ENCODE data around the gene C5orf46. TPM values are rescaled to one million over a fixed set of nuclear protein-coding genes. Genes with fewer than 3 reads are reported as not detected.

Gene C5orf46
- total and polyA plus RNA-seq, 2 experiments from 2014 or later = 0.40 TPM; not detected in 1

GRCh38 chr5:147854894-147855773 lies 51.2 kb downstream of the C5orf46 start:
- Histone ChIP-seq H4K20me1 (replicated peaks; ENCODE audit: insufficient read depth) (no peaks in the 10 kb centered on the region), H3K27ac (ENCODE audit: low read depth) (no peak overlapping the region), H3K4me1 (ENCODE audit: insufficient read depth) (peaks cover 23% of the 10 kb centered on the region), H3K36me3 (ENCODE audit: insufficient read depth) (no peaks in the 10 kb centered on the region), H3K4me2 (no peak overlapping the region), H2AFZ (no peak overlapping the region), H3K4me3 (no peak overlapping the region), H3F3A (replicated peaks; ENCODE audit: low read depth) (peaks cover 3% of the 10 kb centered on the region; the same call in 1 of the 2 replicates), H3K79me2 (replicated peaks; ENCODE audit: insufficient read depth) (no peaks in the 10 kb centered on the region), H3K9me2 (ENCODE audit: insufficient read depth) (peaks cover 5% of the 10 kb centered on the region; the same call in 1 of the 2 replicates), H3K27me3 (ENCODE audit: insufficient read depth) (no peaks in the 10 kb centered on the region)
- no peak overlapping the region for H3K27ac Mint-ChIP-seq
- DNase-seq (ENCODE audit: low spot score) (no peak), ATAC-seq (no peak)
- no peaks in the 10 kb centered on the region for H3K9me3 Mint-ChIP-seq
- no peaks in the 10 kb centered on the region for H3K36me3 Mint-ChIP-seq (ENCODE audit: low read depth)
- TF ChIP-seq NANOG (IDR thresholded peaks at IDR 0.05; ENCODE audit: borderline replicate concordance) (no peak), POLR2AphosphoS5 (IDR thresholded peaks at IDR 0.05; ENCODE audit: low read depth) (0 out of 2 replicates have a peak, but pooled peaks have one; percentile 7)
- peaks cover 33% of the 10 kb centered on the region; the same call in 2 of the 3 replicates for H3K4me1 Mint-ChIP-seq
- H3K4me3 Mint-ChIP-seq = no peak overlapping the region
- peaks cover 2% of the 10 kb centered on the region for H3K27me3 Mint-ChIP-seq (ENCODE audit: insufficient read depth, low read depth, poor library complexity)

GRCh38 chr5:147854331-147854730 lies 52.0 kb downstream of the C5orf46 start:
- Histone ChIP-seq H2AFZ (no peak overlapping the region), H3K79me2 (replicated peaks; ENCODE audit: insufficient read depth) (no peaks in the 10 kb centered on the region), H3K36me3 (ENCODE audit: insufficient read depth) (no peaks in the 10 kb centered on the region), H3K27ac (ENCODE audit: low read depth) (no peak overlapping the region), H3K4me1 (ENCODE audit: insufficient read depth) (peaks cover 15% of the 10 kb centered on the region), H3K4me2 (no peak overlapping the region), H3K27me3 (ENCODE audit: insufficient read depth) (no peaks in the 10 kb centered on the region), H3K4me3 (no peak overlapping the region), H4K20me1 (replicated peaks; ENCODE audit: insufficient read depth) (no peaks in the 10 kb centered on the region), H3K9me2 (ENCODE audit: insufficient read depth) (peaks cover 5% of the 10 kb centered on the region; the same call in 1 of the 2 replicates), H3F3A (replicated peaks; ENCODE audit: low read depth) (peaks cover 3% of the 10 kb centered on the region; the same call in 1 of the 2 replicates)
- Mint-ChIP-seq H3K27me3 (ENCODE audit: insufficient read depth, low read depth, poor library complexity) (peaks cover 2% of the 10 kb centered on the region), H3K4me3 (no peak overlapping the region), H3K4me1 (peaks cover 28% of the 10 kb centered on the region; the same call in 2 of the 3 replicates), H3K27ac (peak overlapping the region; percentile 45; the same call in 1 of the 2 replicates), H3K36me3 (ENCODE audit: low read depth) (no peaks in the 10 kb centered on the region), H3K9me3 (no peaks in the 10 kb centered on the region)
- peak; percentile 10; the same call in 2 of the 3 replicates for ATAC-seq
- 0 out of 2 replicates have a peak, but pooled peaks have one; percentile 23 for TF ChIP-seq POLR2AphosphoS5 (IDR thresholded peaks at IDR 0.05; ENCODE audit: low read depth)
- TF ChIP-seq EZH2phosphoT487 (IDR thresholded peaks at IDR 0.05; ENCODE audit: unreplicated experiment) = no peak
- TF ChIP-seq JUNB (IDR thresholded peaks at IDR 0.05; ENCODE audit: unreplicated experiment) = no peak
- DNase-seq (ENCODE audit: low spot score) = no peak

- H3K27me3 Mint-ChIP-seq (ENCODE audit: insufficient read depth, low read depth, poor library complexity) = peaks cover 2% of the 10 kb centered on the region
- Histone ChIP-seq H3K36me3 (ENCODE audit: insufficient read depth) (no peaks in the 10 kb centered on the region), H3F3A (replicated peaks; ENCODE audit: low read depth) (no peaks in the 10 kb centered on the region; the same call in 1 of the 2 replicates), H2AFZ (no peak overlapping the region), H3K27ac (ENCODE audit: low read depth) (no peak overlapping the region), H3K9me2 (ENCODE audit: insufficient read depth) (peaks cover 5% of the 10 kb centered on the region; the same call in 1 of the 2 replicates), H3K27me3 (ENCODE audit: insufficient read depth) (no peaks in the 10 kb centered on the region), H3K4me3 (no peak overlapping the region), H3K4me1 (ENCODE audit: insufficient read depth) (peaks cover 7% of the 10 kb centered on the region), H4K20me1 (replicated peaks; ENCODE audit: insufficient read depth) (no peaks in the 10 kb centered on the region), H3K79me2 (replicated peaks; ENCODE audit: insufficient read depth) (no peaks in the 10 kb centered on the region), H3K4me2 (no peak overlapping the region)
- H3K9me3 Mint-ChIP-seq = no peaks in the 10 kb centered on the region
- H3K27ac Mint-ChIP-seq = 0 out of 2 replicates have a peak overlapping the region, but pooled peaks have one; percentile 1
- no peak for DNase-seq (ENCODE audit: low spot score)
- H3K4me1 Mint-ChIP-seq = peaks cover 26% of the 10 kb centered on the region; the same call in 2 of the 3 replicates
- no peaks in the 10 kb centered on the region for H3K36me3 Mint-ChIP-seq (ENCODE audit: low read depth)
- no peak overlapping the region for H3K4me3 Mint-ChIP-seq
- ATAC-seq = no peak
- TF ChIP-seq CTCF (conservative IDR thresholded peaks at IDR 0.05; ENCODE audit: low read depth in 2 of 2) (no peak), ZNF114 (CRISPR knock-in tag; IDR thresholded peaks at IDR 0.05) (no peak), EZH2phosphoT487 (IDR thresholded peaks at IDR 0.05; ENCODE audit: unreplicated experiment) (no peak), JUNB (IDR thresholded peaks at IDR 0.05; ENCODE audit: unreplicated experiment) (no peak), REST (IDR thresholded peaks at IDR 0.05; ENCODE audit: unreplicated experiment) (no peak), EZH2 (IDR thresholded peaks at IDR 0.05; ENCODE audit: low read depth, unreplicated experiment) (no peak)
These were observed 52.9 kb downstream of the C5orf46 start for GRCh38 chr5:147853372-147853987.

Measured in GM23338 (cell line).